NT2/D1 (cell line): ENCODE results near the gene LMCD1.

Experiments used
- DNase-seq: peaks from one replicate; pipeline ENCODE4 v3.0.0-alpha.2; 2011; ENCODE audit warnings: low read depth, low spot score
- H3K27me3 ChIP-seq: 2 replicates; pipeline ENCODE4 v1.6.0; 2011; ENCODE audit warnings: mild to moderate bottlenecking; ENCODE audit not compliant: insufficient read length, insufficient read depth
- H3K36me3 ChIP-seq: 2 replicates; pipeline ENCODE4 v1.6.1; 2011; ENCODE audit warnings: mild to moderate bottlenecking, low read length, mixed read lengths; ENCODE audit not compliant: insufficient read depth, insufficient read length
- H3K4me1 ChIP-seq: 2 replicates; pipeline ENCODE4 v1.5.1; 2011; ENCODE audit not compliant: insufficient read depth, insufficient read length
- H3K4me3 ChIP-seq: 2 replicates; pipeline ENCODE4 v1.5.1; 2011; ENCODE audit warnings: low read depth; ENCODE audit not compliant: insufficient read length
- H3K9ac ChIP-seq: 2 replicates; pipeline ENCODE4 v1.6.0; 2011; ENCODE audit warnings: low read depth; ENCODE audit not compliant: insufficient read length
- H3K9me3 ChIP-seq: 2 replicates; pipeline ENCODE4 v1.5.1; 2011; ENCODE audit warnings: mild to moderate bottlenecking, low read length; ENCODE audit not compliant: insufficient read depth
- SUZ12 ChIP-seq: IDR thresholded peaks from 2 replicates; pipeline ENCODE4 v1.6.1; 2011; ENCODE audit not compliant: insufficient read length, insufficient read depth; ENCODE audit errors: extremely low read depth
- YY1 ChIP-seq: IDR thresholded peaks from 2 replicates; pipeline ENCODE4 v1.6.1; 2011; ENCODE audit not compliant: insufficient read length, insufficient read depth
- ZNF274 ChIP-seq: IDR thresholded peaks from 2 replicates; pipeline ENCODE4 v1.6.1; 2011; ENCODE audit warnings: mild to moderate bottlenecking, low read depth, low read length

Gene LMCD1

GRCh38 chr3:8485141-8485870 lies 16.3 kb upstream of the LMCD1 start:
- no peak for TF ChIP-seq SUZ12
- TF ChIP-seq ZNF274 = no peak
- TF ChIP-seq YY1 = no peak
- no peak for DNase-seq
- H3K36me3 ChIP-seq = no peaks in the 10 kb centered on the region
- peaks cover 6% of the 10 kb centered on the region; the same call in 1 of the 2 replicates for H3K9me3 ChIP-seq
- H3K27me3 ChIP-seq = no peaks in the 10 kb centered on the region
- H3K9ac ChIP-seq = no peak overlapping the region
- no peaks in the 10 kb centered on the region for H3K4me1 ChIP-seq
- no peak overlapping the region for H3K4me3 ChIP-seq

DNA sequence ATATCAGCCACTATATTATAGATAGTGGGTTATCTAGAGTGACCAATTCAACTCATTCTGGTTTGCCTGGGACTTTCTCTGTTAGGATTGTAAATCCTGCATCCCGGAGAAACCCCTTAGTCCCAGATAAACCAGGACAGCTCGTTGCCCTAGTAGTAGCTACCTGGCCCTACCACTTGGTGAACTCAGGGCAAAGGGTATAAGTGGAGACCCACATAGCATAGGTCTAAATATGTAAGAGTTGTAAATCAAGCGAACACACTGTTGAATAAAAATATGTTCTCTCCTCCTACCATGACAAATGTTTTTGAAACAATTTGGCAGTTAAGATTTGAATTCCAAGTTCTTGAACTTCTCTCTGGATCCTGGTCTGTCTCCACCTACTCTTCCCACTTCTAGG lies 15.7 kb upstream of the LMCD1 start:
- Histone ChIP-seq H3K4me1 (no peaks in the 10 kb centered on the region), H3K9ac (no peak overlapping the region), H3K4me3 (no peak overlapping the region), H3K36me3 (no peaks in the 10 kb centered on the region), H3K27me3 (no peaks in the 10 kb centered on the region), H3K9me3 (peaks cover 6% of the 10 kb centered on the region; the same call in 1 of the 2 replicates)
- TF ChIP-seq ZNF274 = no peak
- no peak for TF ChIP-seq SUZ12
- TF ChIP-seq YY1 = no peak
- DNase-seq = no peak

DNA sequence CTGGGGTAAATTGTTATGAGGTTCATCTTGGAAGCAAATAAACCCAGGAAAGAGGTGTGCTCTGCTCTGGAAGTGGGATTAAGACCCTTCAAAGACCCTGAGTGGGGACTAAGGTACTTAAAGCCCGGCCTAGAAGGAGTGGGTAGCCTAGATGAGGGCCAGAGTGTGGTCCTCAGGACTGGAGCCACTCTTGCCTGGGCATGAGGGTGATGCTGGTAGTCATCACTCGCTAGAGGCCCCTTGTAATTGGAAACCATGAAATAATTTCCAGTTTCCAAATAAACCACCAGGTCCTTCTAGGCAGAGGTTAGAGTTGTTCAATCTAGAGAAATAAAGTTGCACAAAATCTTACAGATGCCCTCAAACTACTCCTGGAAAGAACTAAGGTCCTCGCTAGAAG lies 15.2 kb upstream of the LMCD1 start:
- DNase-seq = no peak

GRCh38 chr3:8486936-8487335 lies 14.7 kb upstream of the LMCD1 start:
- peaks cover 6% of the 10 kb centered on the region; the same call in 1 of the 2 replicates for H3K9me3 ChIP-seq
- DNase-seq = no peak
- H3K36me3 ChIP-seq = no peaks in the 10 kb centered on the region
- TF ChIP-seq ZNF274 = no peak
- no peak for TF ChIP-seq YY1
- TF ChIP-seq SUZ12 = no peak
- H3K4me1 ChIP-seq = no peaks in the 10 kb centered on the region
- no peaks in the 10 kb centered on the region for H3K27me3 ChIP-seq
- H3K9ac ChIP-seq = no peak overlapping the region
- no peak overlapping the region for H3K4me3 ChIP-seq

More for the DNA sequence above, 15.2 kb upstream of the LMCD1 start:
- no peaks in the 10 kb centered on the region for H3K27me3 ChIP-seq
- no peaks in the 10 kb centered on the region for H3K36me3 ChIP-seq
- TF ChIP-seq YY1 (no peak), SUZ12 (no peak), ZNF274 (no peak)
- peaks cover 6% of the 10 kb centered on the region; the same call in 1 of the 2 replicates for H3K9me3 ChIP-seq
- no peak overlapping the region for H3K4me3 ChIP-seq
- no peak overlapping the region for H3K9ac ChIP-seq
- no peaks in the 10 kb centered on the region for H3K4me1 ChIP-seq

- Histone ChIP-seq H3K4me1 (peaks cover 2% of the 10 kb centered on the region), H3K9me3 (peaks cover 6% of the 10 kb centered on the region; the same call in 1 of the 2 replicates)
Measured at GRCh38 chr3:8488411-8488810, 13.2 kb upstream of the LMCD1 start.

GRCh38 chr3:8488877-8489276 lies 12.7 kb upstream of the LMCD1 start:
- Histone ChIP-seq H3K4me1 (peaks cover 2% of the 10 kb centered on the region), H3K27me3 (no peaks in the 10 kb centered on the region), H3K36me3 (no peaks in the 10 kb centered on the region), H3K9ac (no peak overlapping the region), H3K4me3 (no peak overlapping the region), H3K9me3 (peaks cover 6% of the 10 kb centered on the region; the same call in 1 of the 2 replicates)
- no peak for DNase-seq
- TF ChIP-seq SUZ12 (no peak), ZNF274 (no peak), YY1 (no peak)

More at GRCh38 chr3:8488411-8488810, 13.2 kb upstream of the LMCD1 start:
- Histone ChIP-seq H3K27me3 (no peaks in the 10 kb centered on the region), H3K9ac (no peak overlapping the region), H3K36me3 (no peaks in the 10 kb centered on the region), H3K4me3 (no peak overlapping the region)
- TF ChIP-seq ZNF274 = no peak
- no peak for TF ChIP-seq YY1
- TF ChIP-seq SUZ12 = no peak
- no peak for DNase-seq

- no peak for DNase-seq
- Histone ChIP-seq H3K9ac (no peak overlapping the region), H3K4me3 (no peak overlapping the region), H3K36me3 (no peaks in the 10 kb centered on the region), H3K27me3 (no peaks in the 10 kb centered on the region), H3K9me3 (peaks cover 6% of the 10 kb centered on the region; the same call in 1 of the 2 replicates), H3K4me1 (peaks cover 2% of the 10 kb centered on the region)
- TF ChIP-seq SUZ12 (no peak), YY1 (no peak), ZNF274 (no peak)
Measured at GRCh38 chr3:8489278-8489792, 12.3 kb upstream of the LMCD1 start.
